ENCODE results near the gene CACNG6. TPM values are rescaled to one million over a fixed set of nuclear protein-coding genes. Genes with fewer than 3 reads are reported as not detected.

CACNG6 gene
- polyA plus RNA-seq, 1 of the 3 experiments (the other 2 are of a cell fraction), result 1.2 TPM

DNA sequence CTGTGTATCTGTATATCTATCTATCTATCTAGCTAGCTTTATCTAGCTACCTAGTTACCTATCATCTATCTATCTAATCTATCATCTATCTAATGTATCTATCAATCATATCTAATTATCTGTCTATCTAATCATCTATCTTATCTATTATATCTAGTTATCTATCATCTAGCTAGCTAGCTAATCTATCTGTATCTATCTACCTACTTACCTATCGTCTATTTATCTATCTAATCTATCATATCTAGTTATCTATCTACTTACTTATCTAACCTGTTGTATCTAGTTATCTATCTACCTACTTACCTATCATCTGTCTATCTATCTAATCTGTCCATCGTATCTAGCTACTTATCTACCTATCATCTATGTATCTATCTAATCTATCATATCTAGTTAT lies 54.3 kb downstream of the CACNG6 start:
- POLR2A ChIA-PET, result no interaction called here
- CTCF ChIA-PET, result interaction anchor here (1.4 kb wide), 1 partner anchor 22 kb away, joined by 10 read pairs; no protein-coding TSS in a partner anchor
- no peak for TF ChIP-seq NFIC (IDR thresholded peaks at IDR 0.05; ENCODE audit: borderline replicate concordance)
- no peak for TF ChIP-seq FOXM1 (IDR thresholded peaks at IDR 0.05; ENCODE audit: low read depth)
- no peak for TF ChIP-seq GABPA (IDR thresholded peaks at IDR 0.05; ENCODE audit: low read depth)
- TF ChIP-seq, protein P1, sequence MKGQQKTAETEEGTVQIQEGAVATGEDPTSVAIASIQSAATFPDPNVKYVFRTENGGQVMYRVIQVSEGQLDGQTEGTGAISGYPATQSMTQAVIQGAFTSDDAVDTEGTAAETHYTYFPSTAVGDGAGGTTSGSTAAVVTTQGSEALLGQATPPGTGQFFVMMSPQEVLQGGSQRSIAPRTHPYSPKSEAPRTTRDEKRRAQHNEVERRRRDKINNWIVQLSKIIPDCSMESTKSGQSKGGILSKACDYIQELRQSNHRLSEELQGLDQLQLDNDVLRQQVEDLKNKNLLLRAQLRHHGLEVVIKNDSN (IDR thresholded peaks at IDR 0.05; ENCODE audit: borderline replicate concordance, low read depth), result no peak
- no peak for TF ChIP-seq TCF12 (IDR thresholded peaks at IDR 0.05)
- TF ChIP-seq FOXJ3 (CRISPR knock-in tag; IDR thresholded peaks at IDR 0.05), result no peak
- no peak for TF ChIP-seq MXI1 (IDR thresholded peaks at IDR 0.05; ENCODE audit: low read depth, low read length)
- TF ChIP-seq, protein P2, sequence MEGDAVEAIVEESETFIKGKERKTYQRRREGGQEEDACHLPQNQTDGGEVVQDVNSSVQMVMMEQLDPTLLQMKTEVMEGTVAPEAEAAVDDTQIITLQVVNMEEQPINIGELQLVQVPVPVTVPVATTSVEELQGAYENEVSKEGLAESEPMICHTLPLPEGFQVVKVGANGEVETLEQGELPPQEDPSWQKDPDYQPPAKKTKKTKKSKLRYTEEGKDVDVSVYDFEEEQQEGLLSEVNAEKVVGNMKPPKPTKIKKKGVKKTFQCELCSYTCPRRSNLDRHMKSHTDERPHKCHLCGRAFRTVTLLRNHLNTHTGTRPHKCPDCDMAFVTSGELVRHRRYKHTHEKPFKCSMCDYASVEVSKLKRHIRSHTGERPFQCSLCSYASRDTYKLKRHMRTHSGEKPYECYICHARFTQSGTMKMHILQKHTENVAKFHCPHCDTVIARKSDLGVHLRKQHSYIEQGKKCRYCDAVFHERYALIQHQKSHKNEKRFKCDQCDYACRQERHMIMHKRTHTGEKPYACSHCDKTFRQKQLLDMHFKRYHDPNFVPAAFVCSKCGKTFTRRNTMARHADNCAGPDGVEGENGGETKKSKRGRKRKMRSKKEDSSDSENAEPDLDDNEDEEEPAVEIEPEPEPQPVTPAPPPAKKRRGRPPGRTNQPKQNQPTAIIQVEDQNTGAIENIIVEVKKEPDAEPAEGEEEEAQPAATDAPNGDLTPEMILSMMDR (IDR thresholded peaks at IDR 0.05), result no peak
- TF ChIP-seq GATA2 (CRISPR knock-in tag; IDR thresholded peaks at IDR 0.05), result no peak
- no peak for TF ChIP-seq RFX5 (IDR thresholded peaks at IDR 0.05; ENCODE audit: low read length)
- no peak for TF ChIP-seq SMC3 (IDR thresholded peaks at IDR 0.05; ENCODE audit: low read depth, low read length)
- no peak for TF ChIP-seq YY1 (IDR thresholded peaks at IDR 0.05; ENCODE audit: low read depth)
- no peak for TF ChIP-seq RAD21 (IDR thresholded peaks at IDR 0.05; ENCODE audit: low read length)
- TF ChIP-seq, protein P3, sequence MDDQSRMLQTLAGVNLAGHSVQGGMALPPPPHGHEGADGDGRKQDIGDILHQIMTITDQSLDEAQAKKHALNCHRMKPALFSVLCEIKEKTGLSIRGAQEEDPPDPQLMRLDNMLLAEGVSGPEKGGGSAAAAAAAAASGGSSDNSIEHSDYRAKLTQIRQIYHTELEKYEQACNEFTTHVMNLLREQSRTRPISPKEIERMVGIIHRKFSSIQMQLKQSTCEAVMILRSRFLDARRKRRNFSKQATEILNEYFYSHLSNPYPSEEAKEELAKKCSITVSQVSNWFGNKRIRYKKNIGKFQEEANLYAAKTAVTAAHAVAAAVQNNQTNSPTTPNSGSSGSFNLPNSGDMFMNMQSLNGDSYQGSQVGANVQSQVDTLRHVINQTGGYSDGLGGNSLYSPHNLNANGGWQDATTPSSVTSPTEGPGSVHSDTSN (IDR thresholded peaks at IDR 0.05), result no peak
- TF ChIP-seq, protein P4, sequence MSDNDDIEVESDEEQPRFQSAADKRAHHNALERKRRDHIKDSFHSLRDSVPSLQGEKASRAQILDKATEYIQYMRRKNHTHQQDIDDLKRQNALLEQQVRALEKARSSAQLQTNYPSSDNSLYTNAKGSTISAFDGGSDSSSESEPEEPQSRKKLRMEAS (IDR thresholded peaks at IDR 0.05; ENCODE audit: low read depth), result no peak

DNA sequence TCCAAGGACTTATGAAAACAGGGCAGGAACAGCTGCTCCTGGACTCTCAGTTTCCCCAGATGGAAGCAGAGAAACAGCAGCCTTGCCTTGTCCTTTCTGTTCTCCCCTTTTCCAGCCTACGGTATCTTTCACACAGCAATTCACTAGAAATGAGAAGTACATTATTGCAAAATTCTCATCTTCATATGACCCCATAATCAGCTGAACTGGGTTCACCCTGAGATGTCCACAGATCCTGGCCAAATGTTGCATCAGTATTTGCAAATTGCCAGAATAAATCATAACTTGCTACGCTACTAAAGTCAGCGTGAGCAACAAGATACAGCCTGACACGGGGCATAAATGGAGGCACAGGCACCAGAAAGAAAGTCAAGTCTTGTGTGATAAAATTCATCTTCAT lies 56.2 kb downstream of the CACNG6 start:
- Histone ChIP-seq H3K9ac (no peak overlapping the region), H4K20me1 (ENCODE audit: insufficient read depth) (no peaks in the 10 kb centered on the region), H3K4me2 (no peak overlapping the region), H3F3A (replicated peaks; ENCODE audit: insufficient read depth) (no peaks in the 10 kb centered on the region), H3K27ac (ENCODE audit: low read depth in 2 of 2, low read length in 1 of 2) (no peak overlapping the region), H3K9me3 (no peaks in the 10 kb centered on the region), H3K79me2 (ENCODE audit: insufficient read depth) (no peaks in the 10 kb centered on the region), H3K4me3 (ENCODE audit: low read depth in 2 of 2, low read length in 1 of 2) (no peak overlapping the region), H3K4me1 (ENCODE audit: control insufficient read depth in 1 of 2, insufficient read depth in 2 of 2, low read depth in 1 of 2, low read length in 1 of 2) (no peaks in the 10 kb centered on the region), H2AFZ (ENCODE audit: low read depth) (no peak overlapping the region), H3K36me3 (replicated peaks in 1 of 2; ENCODE audit: control insufficient read depth in 1 of 2, insufficient read depth in 2 of 2, low read length in 1 of 2) (no peaks in the 10 kb centered on the region), H3K27me3 (ENCODE audit: insufficient read depth) (peaks cover 56% of the 10 kb centered on the region; the same call in 1 of the 2 replicates), H3K9me2 (no peaks in the 10 kb centered on the region)
- no peak for TF ChIP-seq MXI1 (IDR thresholded peaks at IDR 0.05; ENCODE audit: low read depth, low read length)
- TF ChIP-seq, protein P2 (IDR thresholded peaks at IDR 0.05), result no peak
- no peak for TF ChIP-seq RFX5 (IDR thresholded peaks at IDR 0.05; ENCODE audit: low read length)
- no peak for TF ChIP-seq CHD2 (IDR thresholded peaks at IDR 0.05; ENCODE audit: low read length, partially characterized antibody)
- 15% methylated on average over 4 of the region's 4 CpGs for WGBS (ENCODE audit: low lambda C conversion rate)
- ChIA-PET CTCF (interaction anchor here (1.0 to 1.5 kb wide), 2 partner anchors 18 to 205 kb away, joined by 3 to 7 read pairs; no protein-coding TSS in a partner anchor), POLR2A (no interaction called here)
- DNase-seq, result no peak

More for the DNA sequence above, 54.3 kb downstream of the CACNG6 start:
- H3F3A ChIP-seq (replicated peaks; ENCODE audit: insufficient read depth), result no peaks in the 10 kb centered on the region
- H3K4me2 ChIP-seq, result no peak overlapping the region
- no peaks in the 10 kb centered on the region for H3K4me1 ChIP-seq (ENCODE audit: control insufficient read depth in 1 of 2, insufficient read depth in 2 of 2, low read depth in 1 of 2, low read length in 1 of 2)
- no peak for DNase-seq
- H3K79me2 ChIP-seq (ENCODE audit: insufficient read depth), result no peaks in the 10 kb centered on the region
- no peaks in the 10 kb centered on the region for H4K20me1 ChIP-seq (ENCODE audit: insufficient read depth)
- H3K9me2 ChIP-seq, result no peaks in the 10 kb centered on the region
- H2AFZ ChIP-seq (ENCODE audit: low read depth), result no peak overlapping the region
- 6% methylated on average over 2 of the region's 2 CpGs for WGBS (ENCODE audit: low lambda C conversion rate)
- H3K27me3 ChIP-seq (ENCODE audit: insufficient read depth), result peaks cover 46% of the 10 kb centered on the region; the same call in 1 of the 2 replicates
- H3K27ac ChIP-seq (ENCODE audit: low read depth in 2 of 2, low read length in 1 of 2), result no peak overlapping the region
- H3K9ac ChIP-seq, result no peak overlapping the region
- H3K9me3 ChIP-seq, result no peaks in the 10 kb centered on the region
- H3K36me3 ChIP-seq (replicated peaks in 1 of 2; ENCODE audit: control insufficient read depth in 1 of 2, insufficient read depth in 2 of 2, low read length in 1 of 2), result no peaks in the 10 kb centered on the region
- H3K4me3 ChIP-seq (ENCODE audit: low read depth in 2 of 2, low read length in 1 of 2), result no peak overlapping the region

Data from SK-N-SH (cell line).